OCI-M2 (cell line): ENCODE results near the gene UGT1A10.

Source experiments
- DNase-seq: peaks from one replicate; lab custom pipeline; 2025; ENCODE audit not compliant: unreplicated experiment; lab: John Stamatoyannopoulos, UW

UGT1A10 gene

DNA sequence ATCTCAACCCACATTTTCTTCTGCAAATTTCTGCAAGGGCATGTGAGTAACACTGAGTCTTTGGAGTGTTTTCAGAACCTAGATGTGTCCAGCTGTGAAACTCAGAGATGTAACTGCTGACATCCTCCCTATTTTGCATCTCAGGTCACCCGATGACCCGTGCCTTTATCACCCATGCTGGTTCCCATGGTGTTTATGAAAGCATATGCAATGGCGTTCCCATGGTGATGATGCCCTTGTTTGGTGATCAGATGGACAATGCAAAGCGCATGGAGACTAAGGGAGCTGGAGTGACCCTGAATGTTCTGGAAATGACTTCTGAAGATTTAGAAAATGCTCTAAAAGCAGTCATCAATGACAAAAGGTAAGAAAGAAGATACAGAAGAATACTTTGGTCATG is 131.8 kb downstream of the UGT1A10 start:
- no peak for DNase-seq

DNA sequence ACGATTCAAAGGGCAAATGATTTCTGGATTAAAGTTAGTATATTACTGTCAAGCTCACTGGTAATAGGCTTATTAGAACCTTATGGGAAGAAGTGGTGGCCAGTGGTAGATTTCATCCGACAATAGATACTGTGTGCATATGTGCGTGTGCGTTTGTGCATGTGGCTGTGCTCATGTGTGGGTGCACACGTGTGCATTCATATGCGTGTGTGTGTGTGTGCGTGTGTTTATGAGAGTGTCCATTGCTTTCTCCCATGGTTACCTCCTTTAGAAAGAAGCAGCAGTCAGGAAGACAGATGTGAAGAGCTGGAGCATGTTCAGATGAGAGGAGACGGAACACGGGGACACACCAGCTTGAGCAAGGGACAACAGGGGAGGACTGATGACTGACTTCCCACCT is 133.0 kb downstream of the UGT1A10 start:
- DNase-seq: no peak

DNA sequence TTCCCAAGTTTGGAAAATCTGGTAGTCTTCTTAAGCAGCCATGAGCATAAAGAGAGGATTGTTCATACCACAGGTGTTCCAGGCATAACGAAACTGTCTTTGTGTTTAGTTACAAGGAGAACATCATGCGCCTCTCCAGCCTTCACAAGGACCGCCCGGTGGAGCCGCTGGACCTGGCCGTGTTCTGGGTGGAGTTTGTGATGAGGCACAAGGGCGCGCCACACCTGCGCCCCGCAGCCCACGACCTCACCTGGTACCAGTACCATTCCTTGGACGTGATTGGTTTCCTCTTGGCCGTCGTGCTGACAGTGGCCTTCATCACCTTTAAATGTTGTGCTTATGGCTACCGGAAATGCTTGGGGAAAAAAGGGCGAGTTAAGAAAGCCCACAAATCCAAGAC is 135.9 kb downstream of the UGT1A10 start:
- no peak for DNase-seq

GRCh38 chr2:233772583-233772982 is 136.3 kb downstream of the UGT1A10 start:
- no peak for DNase-seq

DNA sequence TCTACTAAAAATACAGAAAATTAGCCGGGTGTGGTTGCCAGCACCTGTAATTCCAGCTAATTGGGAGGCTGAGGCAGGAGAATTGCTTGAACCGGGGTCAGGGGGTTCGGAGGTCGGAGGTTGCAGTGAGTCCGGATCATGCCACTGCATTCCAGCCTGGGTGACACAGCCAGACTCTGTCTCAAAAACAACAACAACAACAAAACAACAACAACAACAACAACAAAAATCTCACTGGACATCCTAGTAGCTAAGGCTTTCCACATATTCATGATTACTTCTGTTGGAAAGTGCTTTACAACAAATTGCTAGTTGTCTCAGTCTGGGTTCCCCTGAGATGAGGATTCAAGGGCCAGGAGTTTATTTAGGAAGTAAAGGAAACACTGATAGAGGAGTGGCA is 137.6 kb downstream of the UGT1A10 start:
- DNase-seq: no peak

DNA sequence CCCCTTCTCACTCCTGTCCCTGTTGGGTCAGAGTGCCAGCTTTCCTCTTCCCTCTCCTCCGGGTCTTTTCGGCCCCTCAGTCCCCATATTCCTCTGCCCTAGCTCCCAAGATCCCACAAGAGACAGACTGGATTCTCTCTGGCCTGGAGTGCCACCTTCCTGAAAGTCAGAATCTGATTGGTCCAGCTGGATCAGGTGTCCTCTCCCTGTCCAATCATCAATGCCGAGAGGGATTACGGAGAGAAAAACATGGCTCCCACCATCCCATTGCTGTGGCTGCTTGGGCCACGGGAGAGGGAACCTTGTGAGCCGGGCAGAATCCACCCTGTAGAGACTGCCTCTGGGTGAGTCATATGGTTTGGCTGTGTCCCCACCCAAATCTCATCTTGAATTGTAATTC is 139.2 kb downstream of the UGT1A10 start:
- no peak for DNase-seq

DNA sequence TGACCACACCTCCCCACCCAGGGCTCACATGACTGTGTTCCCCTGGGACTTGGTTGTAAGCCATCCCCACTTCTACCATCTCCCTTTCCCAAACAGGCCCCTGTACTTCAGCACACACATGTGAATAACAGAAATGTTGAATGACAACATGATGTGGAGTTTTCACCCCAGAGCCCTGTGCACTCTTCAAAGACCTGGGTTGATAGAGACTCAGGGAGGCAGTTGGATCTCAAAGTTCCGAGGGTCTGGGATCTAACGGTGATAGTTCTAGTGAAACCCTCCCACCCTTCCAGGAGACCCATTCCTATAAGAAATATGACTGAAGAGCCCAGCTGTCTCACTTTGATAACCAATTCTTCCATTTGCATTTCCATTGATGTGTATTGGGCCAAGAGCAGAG is 141.8 kb downstream of the UGT1A10 start, which contains the start of gene MROH2A:
Gene MROH2A, plus strand, starts transcription at position 301 of the 400 bp plus-strand sequence. CDS start 1,029 bp downstream, outside the sequence.
- DNase-seq: no peak

DNA sequence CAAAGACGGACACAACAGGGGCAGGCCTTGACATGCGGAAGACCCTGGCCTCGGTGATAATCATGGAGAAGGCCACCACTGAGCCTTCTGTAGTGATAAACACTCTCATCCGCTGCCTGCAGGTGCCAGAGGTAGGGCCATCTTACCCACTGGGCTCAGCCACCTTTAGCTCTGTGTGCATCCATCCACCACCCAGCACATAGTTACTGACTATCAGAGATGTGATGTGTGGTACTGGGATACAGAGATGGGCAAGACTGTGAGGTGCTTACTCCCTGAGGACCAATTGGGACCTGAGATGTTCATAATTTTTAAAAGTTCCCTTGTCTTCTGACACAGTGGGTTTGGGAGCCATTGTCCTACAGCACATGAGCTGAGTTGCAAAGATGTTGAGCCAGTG is 143.5 kb downstream of the UGT1A10 start:
- DNase-seq: no peak

DNA sequence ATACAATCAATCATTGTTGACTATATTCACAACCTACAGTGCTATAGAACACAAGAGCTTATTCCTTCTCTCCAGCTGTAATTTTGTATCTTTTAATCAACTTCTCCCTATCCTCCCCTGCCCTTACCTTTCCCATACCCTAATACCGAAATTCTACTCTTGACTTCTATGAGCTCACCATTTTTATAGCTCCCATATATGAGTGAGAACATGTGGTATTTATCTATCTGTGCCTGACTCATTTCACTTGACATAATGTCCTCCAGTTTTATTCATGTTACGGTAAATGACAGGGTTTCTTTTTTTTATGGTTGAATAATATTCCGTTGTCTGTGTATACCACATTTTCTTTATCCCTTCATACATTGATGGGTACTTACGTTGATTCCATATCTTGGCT is 144.5 kb downstream of the UGT1A10 start:
- no peak for DNase-seq

GRCh38 chr2:233789554-233789953 is 153.3 kb downstream of the UGT1A10 start:
- no peak for DNase-seq

- no peak for DNase-seq
Measured at GRCh38 chr2:233791151-233791882, 155.1 kb downstream of the UGT1A10 start.

- DNase-seq: no peak
Measured at GRCh38 chr2:233791883-233792329, 155.7 kb downstream of the UGT1A10 start.

- DNase-seq: no peak
Measured at GRCh38 chr2:233792720-233793119, 156.5 kb downstream of the UGT1A10 start.

GRCh38 chr2:233793465-233794127 is 157.3 kb downstream of the UGT1A10 start:
- no peak for DNase-seq

DNA sequence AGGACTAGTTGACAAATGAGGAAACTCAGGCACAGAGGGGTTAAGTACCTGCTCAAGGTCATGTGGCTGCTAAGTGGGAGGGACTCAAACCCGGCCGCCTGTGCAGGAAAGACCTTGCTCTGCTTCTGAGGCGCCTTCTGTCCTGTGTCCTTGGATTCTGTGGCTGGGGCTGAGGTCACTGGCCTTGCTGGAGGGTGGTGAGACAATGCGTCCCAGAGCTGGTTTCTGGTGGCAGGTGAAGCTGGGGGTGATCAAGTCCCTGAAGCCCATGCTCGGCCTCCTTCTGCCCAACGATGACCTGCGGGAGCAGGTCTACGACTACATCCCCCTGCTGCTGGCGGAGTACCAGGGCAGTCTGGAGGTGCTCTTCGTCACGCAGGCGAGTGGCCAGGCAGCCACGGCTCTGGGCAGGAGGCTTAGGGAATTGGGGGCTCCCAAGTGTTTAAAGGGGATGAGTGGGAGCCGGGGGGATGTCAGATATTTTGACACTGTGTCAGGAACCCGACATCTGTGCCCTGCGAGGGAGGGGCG is 157.9 kb downstream of the UGT1A10 start:
- no peak for DNase-seq

- no peak for DNase-seq
Measured at GRCh38 chr2:233795735-233796171, 159.5 kb downstream of the UGT1A10 start.

DNA sequence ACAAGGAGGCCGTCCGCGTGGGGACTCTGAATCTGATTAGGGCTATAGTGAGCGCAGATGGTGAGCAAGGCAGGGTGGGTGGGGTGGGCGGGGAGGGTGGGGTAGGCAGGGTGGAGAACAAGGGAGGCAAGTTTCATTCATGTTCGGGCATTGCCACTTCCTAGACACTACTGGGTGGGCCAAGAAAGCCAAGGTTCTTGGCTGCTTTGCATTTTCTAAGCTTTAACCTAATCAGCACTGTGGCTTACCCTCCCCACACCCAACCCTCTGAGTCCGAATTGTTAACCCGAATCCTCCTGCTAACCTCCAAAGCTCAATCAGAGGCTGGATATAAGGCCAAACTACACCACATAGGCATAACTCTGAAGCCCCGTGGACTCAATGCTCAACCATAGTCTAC is 160.0 kb downstream of the UGT1A10 start:
- no peak for DNase-seq

GRCh38 chr2:233798335-233799086 is 162.3 kb downstream of the UGT1A10 start:
- DNase-seq: no peak

DNA sequence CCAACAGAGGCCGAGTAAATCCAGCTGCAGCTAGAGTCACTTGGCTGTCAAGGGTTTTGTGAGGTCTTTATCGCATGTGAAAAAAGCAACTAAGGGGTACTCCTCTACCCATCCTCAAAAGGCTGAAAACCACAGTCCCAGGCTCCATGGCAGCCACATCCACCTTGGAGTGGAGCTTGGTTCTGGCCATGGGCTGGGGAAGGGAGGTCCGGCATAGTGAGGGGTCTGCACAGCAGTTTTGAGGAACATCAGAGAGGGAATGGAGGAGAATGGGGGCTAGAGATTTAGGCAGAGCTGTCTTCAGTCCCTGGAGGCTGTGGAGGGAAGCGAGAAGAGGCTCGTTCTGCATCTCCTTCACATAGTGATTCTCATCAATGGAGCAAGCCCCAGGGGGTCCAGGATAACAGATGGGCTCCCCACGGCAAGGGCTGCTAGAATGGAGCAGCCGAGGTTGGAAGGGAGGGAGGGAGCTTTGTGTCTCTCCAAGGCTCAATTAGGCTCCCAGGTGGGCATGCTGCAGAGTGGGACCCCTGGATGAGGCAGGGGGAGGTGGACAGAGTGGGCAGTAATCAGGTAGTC is 162.9 kb downstream of the UGT1A10 start:
- DNase-seq: no peak

GRCh38 chr2:233799716-233800115 is 163.5 kb downstream of the UGT1A10 start:
- no peak for DNase-seq

- DNase-seq: no peak
Measured at GRCh38 chr2:233800208-233800607, 164.0 kb downstream of the UGT1A10 start.
